K562 (cell line): ENCODE measurements around the gene GPRC5A. TPM values are rescaled to one million over a fixed set of nuclear protein-coding genes. Genes with fewer than 3 reads are reported as not detected.
A peak's percentile ranks its signal among the peaks of the same experiment; 100 is the strongest.

Experiments
- ATAC-seq: fragments of 200-7000 bp; cut with Tn5 transposase; 3 replicates; pipeline ENCODE4 v1.9.1; 2020; ENCODE audit warnings: moderate library complexity
- BruUV-seq: library from RNA; stranded (reverse); fragments of 400-500 nt; replicated peaks from 2 replicates; lab custom pipeline; 2021; lab: Mats Ljungman, UMichigan
- CTCF ChIA-PET: fragments of 300-600 bp; formaldehyde crosslinking; extraction: SDS; loops from one replicate; lab custom pipeline; 2021; ENCODE audit warnings: low intra/inter-chr PET ratio; lab: Yijun Ruan, JAX
- POLR2A ChIA-PET: fragments of 300-600, 350-650 bp; sonication (Branson Sonifier 250); formaldehyde crosslinking; extraction: SDS; loops from one replicate; lab custom pipeline; 2021; ENCODE audit warnings: antibody characterized with exemption, inconsistent platforms; lab: Yijun Ruan, JAX
- DNase-seq, 4 experiments: peaks; one replicate each; pipeline versions ENCODE4 v3.0.0 to v3.0.0-alpha.2; 2011 to 2018; ENCODE audit warnings: low spot score in 3 of 4, mixed read lengths in 3 of 4; ENCODE audit errors: extremely low read depth in 1 of 4
- FAIRE-seq: peaks from 2 replicates; lab custom pipeline; 2011; peaks lifted over from hg19 to GRCh38; lab: Jason Lieb, UNC
- H2AFZ ChIP-seq: 2 replicates; pipeline ENCODE4 v1.6.0; 2011; ENCODE audit warnings: low read depth, low read length, control low read depth, inconsistent platforms
- H3K27ac ChIP-seq: fragments of 200-600 bp; 3 replicates; pipeline ENCODE4 v1.8.0; 2011; ENCODE audit warnings: low read depth, mild to moderate bottlenecking, control low read depth, inconsistent platforms, low read length, moderate library complexity, mixed read lengths; ENCODE audit errors: extremely low read depth
- H3K27me3 ChIP-seq, 2 experiments: fragments of 300-600 bp in 1 of 2; 2 replicates in 1 of 2; 3 replicates in 1 of 2; pipeline versions ENCODE4 v1.6.0 to v1.8.0; 2011; ENCODE audit warnings: inconsistent platforms in 2 of 2, low read length in 2 of 2, mild to moderate bottlenecking in 1 of 2, mixed read lengths in 1 of 2, moderate library complexity in 1 of 2; ENCODE audit not compliant: control insufficient read depth in 2 of 2, insufficient read depth in 2 of 2
- H3K36me3 ChIP-seq: fragments of 300-600 bp; 3 replicates; pipeline ENCODE4 v1.8.0; 2011; ENCODE audit warnings: mild to moderate bottlenecking, low read length, inconsistent platforms; ENCODE audit not compliant: control insufficient read depth, insufficient read depth
- H3K4me1 ChIP-seq, 2 experiments: fragments of 200-600 bp in 1 of 2; replicated peaks in 1 of 2; 2 replicates in 1 of 2; 3 replicates in 1 of 2; pipeline versions ENCODE4 v1.5.1 to v1.8.0; 2011; ENCODE audit warnings: inconsistent platforms in 2 of 2, low read length in 2 of 2, mild to moderate bottlenecking in 1 of 2, mixed read lengths in 1 of 2, moderate library complexity in 1 of 2; ENCODE audit not compliant: control insufficient read depth in 2 of 2, insufficient read depth in 2 of 2
- H3K4me2 ChIP-seq: 2 replicates; pipeline ENCODE4 v1.6.1; 2011; ENCODE audit warnings: low read length, control low read depth, inconsistent platforms, mixed read lengths; ENCODE audit not compliant: insufficient read depth
- H3K4me3 ChIP-seq: fragments of 200-600 bp; sonication (generic), shearing (Covaris generic); 2 replicates; pipeline ENCODE4 v1.5.1; 2016; ENCODE audit warnings: control low read depth, inconsistent platforms
- H3K79me2 ChIP-seq: fragments of 200-600 bp; 3 replicates; pipeline ENCODE4 v1.8.0; 2011; ENCODE audit warnings: low read length, inconsistent platforms; ENCODE audit not compliant: control insufficient read depth, insufficient read depth
- H3K9ac ChIP-seq, 2 experiments: 2 replicates each; pipeline versions ENCODE4 v1.6.0 to v1.6.1; 2011; ENCODE audit warnings: low read depth in 2 of 2, low read length in 2 of 2, control low read depth in 1 of 2, inconsistent platforms in 1 of 2, mild to moderate bottlenecking in 1 of 2, mixed read lengths in 1 of 2; ENCODE audit not compliant: insufficient read depth in 1 of 2
- H3K9me1 ChIP-seq: one replicate; pipeline ENCODE4 v1.6.0; 2011; ENCODE audit warnings: inconsistent platforms, mild to moderate bottlenecking, low read length, moderate library complexity; ENCODE audit not compliant: control insufficient read depth, insufficient read depth
- H3K9me3 ChIP-seq: replicated peaks from 2 replicates; pipeline ENCODE4 v1.5.1; 2011; ENCODE audit warnings: low read depth, low read length, inconsistent platforms; ENCODE audit not compliant: control insufficient read depth, insufficient read depth
- H4K20me1 ChIP-seq: replicated peaks from 2 replicates; pipeline ENCODE4 v1.6.1; 2011; ENCODE audit warnings: low read length, inconsistent platforms, mixed read lengths; ENCODE audit not compliant: control insufficient read depth, insufficient read depth
- ZNF121 ChIP-seq: sonication (generic); formaldehyde crosslinking; conservative IDR thresholded peaks from 2 replicates; pipeline ENCODE4 v1.8.0; 2022; ENCODE audit warnings: missing genetic modification reagents
- ZNF449 ChIP-seq: fragments of 250-450 bp; sonication (Bioruptor Pico); IDR thresholded peaks from 2 replicates; pipeline ENCODE4 v1.8.0; 2022; ENCODE audit warnings: moderate library complexity, mild to moderate bottlenecking, inconsistent platforms
- WGBS: fragments of 100-300 bp; shearing (Covaris generic); methylation state at CpG from one replicate; pipeline ENCODE4 v1.1.6; 2016; ENCODE audit warnings: low coverage, mixed read lengths; ENCODE audit not compliant: insufficient coverage; ENCODE audit errors: missing lambda C conversion rate; 5-methylcytosine and 5-hydroxymethylcytosine counted together
- in situ Hi-C: fragments of 300-500 bp; cut with MboI; formaldehyde crosslinking; loops from 4 replicates; pipeline ENCODE4 v1.15.0; 2018; ENCODE audit warnings: inconsistent platforms, mixed read lengths
- intact Hi-C: fragments of 100-400 bp; cut with micrococcal nuclease; formaldehyde crosslinking; loops from 2 replicates; pipeline ENCODE4 v1.14.2; 2022
- polyA plus RNA-seq, 8 experiments: library from polyadenylated mRNA; depleted of rRNA in 4 of 8; stranded (reverse) in 5 of 8; unstranded in 3 of 8; fragments of >200 nt; fragmentation: Nextera tagmentation in 2 of 8; fragmentation: Illumina TruSeq in 1 of 8; extraction: Ambion mirVana in 2 of 8; extraction: Trizol in 1 of 8; gene quantifications; 2 replicates each; pipeline versions ENCODE4 v1.2.1 to v1.2.3, GENCODE V29; 2011 to 2014; ENCODE audit warnings: inconsistent platforms in 1 of 8, missing spikeins in 1 of 8
- total RNA-seq, 7 experiments: library from RNA; depleted of rRNA in 6 of 7; stranded (reverse); fragments of >200 nt in 6 of 7; fragmentation: Illumina TruSeq in 2 of 7; extraction: Trizol in 2 of 7; gene quantifications; 2 replicates each; pipeline versions ENCODE4 v1.2.1 to v1.2.3, GENCODE V29; 2011 to 2021; ENCODE audit warnings: low replicate concordance in 1 of 7

GPRC5A gene
- total and polyA plus RNA-seq, 9 of the 15 experiments (the other 6 are each of a cell fraction or from before 2014, with no cell fraction given): 0.01 to 0.64 (median 0.08) TPM; not detected in 6

- BruUV-seq: no TSS peak
Observed at GRCh38 chr12:12907552-12907951, 16.2 kb downstream of the GPRC5A start.

More at GRCh38 chr12:12907552-12907951, 16.2 kb downstream of the GPRC5A start:
- Histone ChIP-seq H3K27me3 (peaks cover 9 to 37% of the 10 kb centered on the region in 2 experiments; a peak in 4 of 5 replicates), H3K4me3 (no peak overlapping the region), H3K9ac (no peak overlapping the region), H2AFZ (no peak overlapping the region), H3K36me3 (no peaks in the 10 kb centered on the region), H3K9me1 (no peaks in the 10 kb centered on the region), H4K20me1 (no peaks in the 10 kb centered on the region), H3K4me2 (no peak overlapping the region), H3K9me3 (no peaks in the 10 kb centered on the region), H3K4me1 (peaks cover 6 to 14% of the 10 kb centered on the region in 2 experiments; a peak in 3 of 5 replicates), H3K27ac (no peak overlapping the region), H3K79me2 (no peaks in the 10 kb centered on the region)
- in situ Hi-C loops (no loop called here), intact Hi-C loops (no loop called here)
- POLR2A ChIA-PET: interaction anchor here (1.5 kb wide), 1 partner anchor 13 kb away, joined by 3 read pairs; no protein-coding TSS in a partner anchor
- no peak for TF ChIP-seq ZNF449 (CRISPR knock-in tag)
- TF ChIP-seq ZNF121 (CRISPR knock-in tag): peak; percentile 80
- DNase-seq (no peak), ATAC-seq (no peak), FAIRE-seq (no peak)
- CTCF ChIA-PET: no interaction called here
- WGBS: 10% methylated on average over 5 of the region's 5 CpGs
